Cardiac fibroblast (primary cell): ENCODE data around the gene ELK1.
"Not testable (repeated sequence)": the region's sequence is repeated elsewhere in the genome, so short reads cannot be mapped to it uniquely, and the experiment has no call there.

Experiments
- DNase-seq, 2 donors: peaks; one replicate each; pipeline versions ENCODE4 v3.0.0 to v3.0.0-alpha.2; 2010; ENCODE audit warnings: low read depth in 2 of 2
- H3K4me3 ChIP-seq, 2 donors: replicated peaks in 1 of 2; 1 replicate in 1 of 2; 2 replicates in 1 of 2; pipeline ENCODE4 v1.5.1; 2011; ENCODE audit warnings: low read depth in 2 of 2, low read length in 2 of 2, mild to moderate bottlenecking in 2 of 2, moderate library complexity in 1 of 2
- CTCF ChIP-seq: IDR thresholded peaks from one replicate; pipeline ENCODE4 v1.5.1; 2011; ENCODE audit warnings: low read depth, mild to moderate bottlenecking, low read length, inconsistent platforms

The ELK1 gene

DNA sequence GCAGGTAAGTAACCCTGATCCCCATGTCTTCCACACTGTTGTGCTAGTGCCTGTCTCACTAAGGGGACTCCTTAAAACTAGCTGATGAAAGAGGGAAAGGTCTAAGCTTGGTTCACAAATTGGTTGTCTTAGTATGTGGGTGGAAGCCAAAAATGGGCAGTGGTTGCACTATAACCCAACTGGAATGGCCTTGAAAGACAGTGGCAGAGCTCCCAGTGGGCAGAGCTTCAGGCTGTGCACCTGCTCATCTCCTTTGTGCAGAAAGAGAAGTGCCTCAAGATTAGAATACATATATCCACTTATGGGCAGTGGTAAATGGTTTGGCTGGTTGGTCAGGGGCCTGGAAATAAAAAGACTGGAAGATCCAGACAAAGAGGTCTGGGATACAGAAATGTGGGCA lies 37.9 kb downstream of the ELK1 start:
- TF ChIP-seq CTCF: no peak
- no peak for DNase-seq
- H3K4me3 ChIP-seq: no peak overlapping the region

DNA sequence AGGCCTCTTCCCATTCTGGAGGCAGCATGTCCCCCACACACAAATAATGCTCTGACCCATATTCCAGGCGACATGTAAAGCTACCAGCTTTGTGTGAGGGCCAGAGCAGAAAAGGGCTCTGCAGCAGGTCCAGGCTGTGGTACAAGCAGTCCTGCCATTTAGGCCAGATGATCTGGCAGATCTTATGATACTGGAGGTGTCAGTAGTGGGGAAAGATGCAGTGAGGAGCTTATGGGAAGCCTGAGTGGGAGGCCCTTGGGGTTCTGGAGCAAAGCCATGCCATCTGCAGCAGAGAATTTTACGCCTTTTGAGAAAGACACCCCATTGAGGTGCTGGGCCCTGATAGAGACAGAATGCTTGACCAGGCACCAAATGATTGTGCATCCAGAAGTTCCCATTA lies 38.4 kb downstream of the ELK1 start:
- DNase-seq: no peak
- H3K4me3 ChIP-seq: no peak overlapping the region
- no peak for TF ChIP-seq CTCF

GRCh38 chrX:47611489-47611888 lies 38.9 kb downstream of the ELK1 start:
- DNase-seq: no peak
- no peak for TF ChIP-seq CTCF
- H3K4me3 ChIP-seq: no peak overlapping the region

DNA sequence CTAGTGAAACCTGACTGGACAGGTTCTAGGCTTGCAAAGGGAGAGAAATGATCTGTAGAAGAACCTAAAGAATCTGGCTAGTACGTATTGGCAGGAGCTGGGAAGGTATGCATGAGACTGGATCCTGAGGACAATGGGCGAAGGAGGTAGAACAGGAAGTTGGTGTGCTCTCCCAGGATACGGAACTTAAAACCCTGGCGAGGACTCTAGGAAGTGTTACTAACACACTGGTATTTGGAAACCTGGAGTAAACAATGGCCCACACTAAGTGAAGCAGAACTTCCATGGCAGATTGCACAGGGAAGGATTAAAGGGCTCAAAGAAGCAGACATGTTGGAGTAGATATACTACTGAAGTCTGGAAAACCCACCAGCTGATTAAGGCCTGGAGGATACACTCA lies 39.9 kb downstream of the ELK1 start:
- peak; percentile 8 to 52 for DNase-seq
- no peak overlapping the region for H3K4me3 ChIP-seq
- TF ChIP-seq CTCF: no peak

DNA sequence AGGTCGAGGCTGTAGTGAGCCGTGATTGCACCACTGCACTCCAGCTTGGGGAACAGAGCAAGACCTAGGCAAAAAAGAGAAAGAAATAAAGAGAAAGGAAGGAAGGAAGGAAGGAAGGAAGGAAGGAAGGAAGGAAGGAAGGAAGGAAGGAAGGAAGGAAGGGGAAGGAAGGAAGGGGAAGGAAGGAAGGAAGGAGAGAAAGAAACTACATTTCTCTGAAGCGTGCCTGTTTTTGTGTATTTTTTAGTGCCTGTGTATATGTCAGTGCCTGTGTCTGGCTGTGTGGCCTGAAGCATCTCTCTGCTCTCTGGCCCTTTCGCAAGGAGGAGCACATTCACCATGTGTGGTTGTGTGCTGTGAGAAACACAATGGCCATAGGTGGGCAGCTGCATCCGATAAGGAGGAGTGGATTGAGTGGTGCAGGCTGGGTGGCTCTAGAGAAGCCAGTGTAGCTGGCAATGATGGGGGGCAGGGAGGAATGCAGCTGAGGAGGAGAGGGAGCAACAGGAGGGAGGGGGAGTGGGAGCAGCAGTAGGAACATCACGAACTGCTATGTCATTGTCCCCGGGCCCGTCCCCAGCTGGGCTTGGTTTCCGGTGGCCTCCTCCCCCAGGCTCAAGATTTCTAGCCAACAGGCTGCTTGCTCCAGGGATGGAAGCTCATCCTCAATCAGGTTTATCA lies 42.1 kb downstream of the ELK1 start:
- H3K4me3 ChIP-seq: no peak overlapping the region
- no peak for TF ChIP-seq CTCF
- peak in 1 of 2 donors; percentile 16 for DNase-seq

GRCh38 chrX:47607091-47607490 lies 43.3 kb downstream of the ELK1 start:
- DNase-seq: peak in 1 of 2 donors; percentile 36
- no peak for TF ChIP-seq CTCF

DNA sequence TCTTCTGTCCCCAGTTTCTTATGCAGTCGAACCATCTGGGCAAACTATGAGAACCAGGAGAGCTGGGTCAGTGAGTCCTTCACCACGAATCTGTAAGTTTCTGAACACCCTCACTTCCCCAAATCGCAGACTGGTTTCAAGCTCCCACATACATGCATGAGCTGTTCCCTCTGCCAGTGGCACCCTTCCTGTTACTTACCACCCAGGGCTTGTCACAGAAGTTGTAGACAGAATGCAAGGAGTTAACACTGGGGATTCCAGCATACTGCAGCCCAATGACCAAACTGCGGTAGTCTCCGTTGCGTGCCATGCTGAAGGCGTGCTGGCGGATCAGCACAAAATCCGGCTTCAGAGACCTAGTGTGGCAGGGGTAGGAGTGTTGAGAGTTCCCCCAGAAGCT lies 45.3 kb downstream of the ELK1 start:
- TF ChIP-seq CTCF: no peak
- DNase-seq: no peak
- no peak overlapping the region for H3K4me3 ChIP-seq

More at GRCh38 chrX:47607091-47607490, 43.3 kb downstream of the ELK1 start:
- H3K4me3 ChIP-seq: no peak overlapping the region

- H3K4me3 ChIP-seq, DNase-seq: not testable (repeated sequence)
Measured at GRCh38 chrX:47603125-47603524, 47.2 kb downstream of the ELK1 start.
